GM12878 (cell line): ENCODE measurements around the gene MSI2. TPM values are rescaled to one million over a fixed set of nuclear protein-coding genes. Genes with fewer than 3 reads are reported as not detected.

Experiments used
- ATAC-seq: fragments of 200-7000 bp; cut with Tn5 transposase; 3 replicates; pipeline ENCODE4 v1.9.1; 2020; ENCODE audit warnings: mild to moderate bottlenecking, moderate library complexity
- BruUV-seq: library from RNA; stranded (reverse); fragments of 400-500 nt; replicated peaks from 2 replicates; lab custom pipeline; 2021; lab: Mats Ljungman, UMichigan
- CTCF ChIA-PET: fragments of 300-600 bp; sonication (Branson Sonifier 250); formaldehyde crosslinking; extraction: SDS; loops from one replicate; lab custom pipeline; 2021; ENCODE audit warnings: inconsistent platforms; lab: Yijun Ruan, JAX
- POLR2A ChIA-PET: fragments of 350-600 bp; formaldehyde crosslinking; extraction: SDS; loops from one replicate; lab custom pipeline; 2021; ENCODE audit warnings: inconsistent platforms; lab: Charles Lee
- RAD21 ChIA-PET: fragments of 300-600 bp; sonication (Branson Sonifier 250); formaldehyde crosslinking; loops from one replicate; lab custom pipeline; 2023; ENCODE audit warnings: antibody characterized with exemption; ENCODE audit not compliant: unreplicated experiment; lab: Charles Lee
- SMC1A ChIA-PET: fragments of 300-600 bp; sonication (Branson Sonifier 250); formaldehyde crosslinking; loops from one replicate; lab custom pipeline; 2023; ENCODE audit not compliant: unreplicated experiment, uncharacterized antibody; lab: Charles Lee
- DNase-seq: peaks from one replicate; pipeline ENCODE4 v3.0.0-alpha.2; 2011; ENCODE audit warnings: low read depth, low spot score
- FAIRE-seq: peaks from 3 replicates; lab custom pipeline; 2011; peaks lifted over from hg19 to GRCh38; lab: Jason Lieb, UNC
- H2AFZ ChIP-seq: 2 replicates; pipeline ENCODE4 v1.6.0; 2011; ENCODE audit warnings: low read depth, low read length, control low read depth; ENCODE audit not compliant: control insufficient read depth
- H3K27ac ChIP-seq: 2 replicates; pipeline ENCODE4 v1.5.1; 2011; ENCODE audit warnings: control low read depth; ENCODE audit not compliant: control insufficient read depth, insufficient read depth
- H3K27me3 ChIP-seq, 2 experiments: replicated peaks in 1 of 2; 2 replicates each; pipeline versions ENCODE4 v1.6.0 to v1.6.1; 2011; ENCODE audit warnings: low read length in 1 of 2; ENCODE audit not compliant: control insufficient read depth in 2 of 2, insufficient read depth in 2 of 2
- H3K36me3 ChIP-seq, 2 experiments: 2 replicates each; pipeline ENCODE4 v1.5.1; 2011; ENCODE audit warnings: low read length in 1 of 2; ENCODE audit not compliant: control insufficient read depth in 2 of 2, insufficient read depth in 2 of 2
- H3K4me1 ChIP-seq: 2 replicates; pipeline ENCODE4 v1.6.1; 2011; ENCODE audit warnings: mild to moderate bottlenecking, low read length, moderate library complexity, mixed read lengths; ENCODE audit not compliant: control insufficient read depth, insufficient read depth
- H3K4me2 ChIP-seq: 2 replicates; pipeline ENCODE4 v1.6.0; 2011; ENCODE audit warnings: control low read depth; ENCODE audit not compliant: control insufficient read depth, insufficient read depth
- H3K4me3 ChIP-seq: fragments of 200-600 bp; sonication (generic); 2 replicates; pipeline ENCODE4 v1.5.1; 2016
- H3K79me2 ChIP-seq: 2 replicates; pipeline ENCODE4 v1.6.0; 2011; ENCODE audit warnings: low read length; ENCODE audit not compliant: control insufficient read depth, insufficient read depth
- H3K9ac ChIP-seq: 2 replicates; pipeline ENCODE4 v1.8.0; 2011; ENCODE audit warnings: low read length, control low read depth, mixed read lengths; ENCODE audit not compliant: control insufficient read depth, insufficient read depth
- H3K9me3 ChIP-seq: replicated peaks from 3 replicates; pipeline ENCODE4 v1.5.1; 2011; ENCODE audit warnings: mild to moderate bottlenecking, low read length; ENCODE audit not compliant: control insufficient read depth, insufficient read depth
- H4K20me1 ChIP-seq: 2 replicates; pipeline ENCODE4 v1.6.0; 2011; ENCODE audit not compliant: control insufficient read depth, insufficient read depth
- HDAC6 ChIP-seq: fragments of 200-600 bp; sonication (generic); IDR thresholded peaks from one replicate; pipeline ENCODE4 v1.8.0; 2017; ENCODE audit warnings: antibody characterized with exemption; ENCODE audit not compliant: unreplicated experiment
- SMAD1 ChIP-seq: fragments of 450-650 bp; IDR thresholded peaks from 2 replicates; pipeline ENCODE4 v1.6.1; 2018; ENCODE audit warnings: mild to moderate bottlenecking, low read depth; ENCODE audit not compliant: partially characterized antibody
- SMARCA5 ChIP-seq: fragments of 450-650 bp; IDR thresholded peaks from 2 replicates; pipeline ENCODE4 v1.6.1; 2017; ENCODE audit warnings: mild to moderate bottlenecking
- STAT3 ChIP-seq: IDR thresholded peaks from 2 replicates; pipeline ENCODE4 v1.6.1; 2011; ENCODE audit warnings: low read depth, low read length, improper control_type of control experiment
- YY1 ChIP-seq: IDR thresholded peaks from 2 replicates; pipeline ENCODE4 v1.6.1; 2011; ENCODE audit warnings: low read depth, mild to moderate bottlenecking, low read length
- WGBS: methylation state at CpG from one replicate; pipeline ENCODE4 v1.1.6; 2016; ENCODE audit warnings: low lambda C conversion rate; ENCODE audit not compliant: insufficient replicate concordance, insufficient coverage; ENCODE audit errors: missing lambda C conversion rate; 5-methylcytosine and 5-hydroxymethylcytosine counted together
- in situ Hi-C: fragments of 300-500 bp; cut with MboI; formaldehyde crosslinking; loops from 9 replicates; pipeline ENCODE4 v1.14.3; 2018; ENCODE audit warnings: mixed read lengths
- intact Hi-C: fragments of 100-400 bp; cut with micrococcal nuclease; formaldehyde crosslinking; loops from one replicate; pipeline ENCODE4 v1.14.2; 2022; ENCODE audit not compliant: unreplicated experiment
- polyA plus RNA-seq, 11 experiments: library from polyadenylated mRNA; depleted of rRNA in 4 of 11; unstranded in 6 of 11; stranded (reverse) in 5 of 11; fragments of >200 nt; fragmentation: Nextera tagmentation in 4 of 11; fragmentation: Illumina TruSeq in 1 of 11; extraction: Ambion mirVana in 4 of 11; extraction: Trizol in 1 of 11; gene quantifications; 1 replicate in 1 of 11; 2 replicates in 10 of 11; pipeline versions ENCODE4 v1.2.1 to v1.2.3, GENCODE V29; 2011 to 2016; ENCODE audit warnings: inconsistent platforms in 2 of 11, missing spikeins in 2 of 11, low read depth in 1 of 11
- total RNA-seq, 4 experiments: library from RNA; depleted of rRNA in 3 of 4; stranded (reverse); fragments of >200 nt in 3 of 4; fragmentation: Illumina TruSeq in 1 of 4; extraction: Trizol in 1 of 4; gene quantifications; 2 replicates each; pipeline versions ENCODE4 v1.2.1 to v1.2.3, GENCODE V29; 2013 to 2021
- TF ChIP-seq, protein P1 (sequence below): IDR thresholded peaks from 2 replicates; pipeline ENCODE4 v1.6.1; 2011; ENCODE audit warnings: low read depth, mild to moderate bottlenecking, low read length, moderate library complexity, borderline replicate concordance; ENCODE audit errors: extremely low read depth
- TF ChIP-seq, protein P2 (sequence below): IDR thresholded peaks from 2 replicates; pipeline ENCODE4 v1.6.1; 2012; ENCODE audit warnings: improper control_type of control experiment, low read depth, low read length; ENCODE audit not compliant: insufficient replicate concordance

MSI2 gene
- total and polyA plus RNA-seq, 10 of the 15 experiments (the other 5 are each of a cell fraction or from before 2014, with no cell fraction given): 6.1 to 76.1 (median 42.0) TPM

DNA sequence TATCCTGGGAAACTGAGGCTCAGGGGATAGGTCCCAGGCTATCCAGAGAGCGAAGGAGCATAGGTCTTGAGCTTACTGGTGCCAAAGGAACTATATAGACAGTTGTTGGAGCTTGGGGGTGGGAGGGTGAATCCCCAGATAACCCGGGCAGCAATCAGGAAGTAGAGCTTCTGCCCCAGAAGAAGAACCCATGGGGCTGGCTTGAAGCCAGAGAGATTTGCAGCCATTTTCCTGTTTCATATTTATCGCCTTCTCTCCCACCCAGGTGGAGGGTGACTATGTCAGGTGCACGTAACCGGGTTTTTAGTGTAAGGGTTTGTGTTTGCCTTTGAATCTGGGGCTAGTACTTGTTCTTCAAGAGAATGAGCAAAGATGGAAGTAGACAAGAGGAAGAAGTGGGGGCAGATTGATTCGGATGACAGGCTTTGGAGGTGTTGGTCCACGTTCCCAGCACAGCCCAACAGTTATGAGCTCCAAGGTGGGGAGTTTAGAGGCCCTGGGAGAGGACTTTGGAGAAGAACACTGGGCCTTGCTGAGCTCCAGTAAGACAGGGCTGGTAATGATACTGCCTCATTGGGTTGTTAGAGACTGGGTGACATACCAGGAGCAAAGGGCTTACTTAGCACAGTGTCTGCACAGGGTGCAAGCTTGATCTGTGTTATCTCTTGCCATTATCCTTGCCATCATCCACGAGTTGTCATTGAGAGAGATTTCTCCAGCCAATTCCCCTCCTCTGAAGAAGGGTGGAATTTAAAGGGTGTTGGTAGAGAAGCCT lies 343.1 kb downstream of the MSI2 start:
- Histone ChIP-seq H3K27me3 (no peaks in the 10 kb centered on the region), H3K4me2 (no peak overlapping the region), H3K9ac (no peak overlapping the region), H3K9me3 (no peaks in the 10 kb centered on the region; the same call in 2 of the 3 replicates), H2AFZ (peak overlapping the region; percentile 21; the same call in 1 of the 2 replicates), H4K20me1 (no peaks in the 10 kb centered on the region), H3K36me3 (peaks cover 12 to 13% of the 10 kb centered on the region in 2 experiments; a peak in 3 of 4 replicates), H3K79me2 (no peaks in the 10 kb centered on the region), H3K27ac (no peak overlapping the region; the same call in none of the 2 replicates), H3K4me1 (peaks cover 33% of the 10 kb centered on the region), H3K4me3 (no peak overlapping the region)
- ChIA-PET CTCF (interaction anchor here (1.0 to 5.3 kb wide), 7 partner anchors 10 to 356 kb away, joined by 3 to 58 read pairs (median 7); no protein-coding TSS in a partner anchor), POLR2A (interaction anchor here (0.5 to 0.9 kb wide), 2 partner anchors 77 to 342 kb away, joined by 4 to 7 read pairs; no protein-coding TSS in a partner anchor), RAD21 (interaction anchor here (1.1 to 3.5 kb wide), 5 partner anchors 9 to 356 kb away, joined by 3 to 18 read pairs (median 3); no protein-coding TSS in a partner anchor), SMC1A (interaction anchor here (0.8 to 2.7 kb wide), 13 partner anchors 10 to 356 kb away, joined by 3 to 12 read pairs (median 4); no protein-coding TSS in a partner anchor)
- ATAC-seq: no peak
- intact Hi-C loops: loop anchor here (2.0 kb wide), 1 partner anchor 147 kb away; no protein-coding TSS in a partner anchor
- TF ChIP-seq YY1 (peak; percentile 40; the same call in 1 of the 2 replicates), HDAC6 (no peak)
- BruUV-seq: no TSS peak
- DNase-seq: no peak
- peak; percentile 49 for FAIRE-seq
- in situ Hi-C loops: no loop called here
- 84% methylated on average over 8 of the region's 8 CpGs for WGBS

DNA sequence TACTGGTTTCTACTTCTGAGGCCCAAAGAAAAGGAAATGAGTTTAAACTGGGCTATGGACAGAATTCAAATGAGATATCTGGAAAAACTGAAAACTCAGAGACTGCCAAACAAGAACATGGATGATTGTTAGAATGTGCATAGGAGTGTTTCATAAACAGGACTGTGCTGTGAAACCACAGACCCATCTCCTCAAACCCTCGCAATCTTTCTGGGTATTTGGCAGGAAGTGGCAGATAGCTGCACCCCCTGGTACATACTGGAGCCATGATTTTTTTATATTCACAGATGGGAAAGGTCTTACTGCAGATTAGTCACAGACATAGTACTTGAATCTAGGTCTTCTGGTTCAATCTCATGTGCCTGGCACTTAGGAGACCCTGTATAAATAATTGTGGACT lies 343.8 kb downstream of the MSI2 start:
- no peaks in the 10 kb centered on the region for H4K20me1 ChIP-seq
- RAD21 ChIA-PET: interaction anchor here (1.1 to 3.5 kb wide), 3 partner anchors 8 to 72 kb away, joined by 3 to 18 read pairs (median 3); no protein-coding TSS in a partner anchor
- no peaks in the 10 kb centered on the region for H3K79me2 ChIP-seq
- no peaks in the 10 kb centered on the region for H3K27me3 ChIP-seq
- no peak overlapping the region; the same call in 1 of the 2 replicates for H3K27ac ChIP-seq
- peaks cover 39% of the 10 kb centered on the region for H3K4me1 ChIP-seq
- intact Hi-C loops (no loop called here), in situ Hi-C loops (no loop called here)
- FAIRE-seq: no peak
- no peak overlapping the region for H3K9ac ChIP-seq
- H3K9me3 ChIP-seq: no peaks in the 10 kb centered on the region; the same call in 2 of the 3 replicates
- BruUV-seq: TSS peak; percentile 13
- CTCF ChIA-PET: interaction anchor here (0.9 to 5.3 kb wide), 7 partner anchors 10 to 357 kb away, joined by 3 to 58 read pairs (median 4); no protein-coding TSS in a partner anchor
- peaks cover 12 to 13% of the 10 kb centered on the region in 2 experiments; a peak in 3 of 4 replicates for H3K36me3 ChIP-seq
- 94% methylated on average over 1 of the region's 1 CpG for WGBS
- no peak overlapping the region for H3K4me3 ChIP-seq
- POLR2A ChIA-PET: interaction anchor here (0.5 to 0.9 kb wide), 2 partner anchors 78 to 342 kb away, joined by 4 to 7 read pairs; no protein-coding TSS in a partner anchor
- no peak overlapping the region for H2AFZ ChIP-seq
- DNase-seq: no peak
- H3K4me2 ChIP-seq: no peak overlapping the region
- SMC1A ChIA-PET: interaction anchor here (0.8 to 1.9 kb wide), 10 partner anchors 10 to 356 kb away, joined by 3 to 8 read pairs (median 4); no protein-coding TSS in a partner anchor
- no peak for ATAC-seq
- TF ChIP-seq SMARCA5 (no peak), SMAD1 (no peak), STAT3 (no peak)
- TF ChIP-seq, protein P1, sequence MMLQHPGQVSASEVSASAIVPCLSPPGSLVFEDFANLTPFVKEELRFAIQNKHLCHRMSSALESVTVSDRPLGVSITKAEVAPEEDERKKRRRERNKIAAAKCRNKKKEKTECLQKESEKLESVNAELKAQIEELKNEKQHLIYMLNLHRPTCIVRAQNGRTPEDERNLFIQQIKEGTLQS: no peak
- TF ChIP-seq, protein P2, sequence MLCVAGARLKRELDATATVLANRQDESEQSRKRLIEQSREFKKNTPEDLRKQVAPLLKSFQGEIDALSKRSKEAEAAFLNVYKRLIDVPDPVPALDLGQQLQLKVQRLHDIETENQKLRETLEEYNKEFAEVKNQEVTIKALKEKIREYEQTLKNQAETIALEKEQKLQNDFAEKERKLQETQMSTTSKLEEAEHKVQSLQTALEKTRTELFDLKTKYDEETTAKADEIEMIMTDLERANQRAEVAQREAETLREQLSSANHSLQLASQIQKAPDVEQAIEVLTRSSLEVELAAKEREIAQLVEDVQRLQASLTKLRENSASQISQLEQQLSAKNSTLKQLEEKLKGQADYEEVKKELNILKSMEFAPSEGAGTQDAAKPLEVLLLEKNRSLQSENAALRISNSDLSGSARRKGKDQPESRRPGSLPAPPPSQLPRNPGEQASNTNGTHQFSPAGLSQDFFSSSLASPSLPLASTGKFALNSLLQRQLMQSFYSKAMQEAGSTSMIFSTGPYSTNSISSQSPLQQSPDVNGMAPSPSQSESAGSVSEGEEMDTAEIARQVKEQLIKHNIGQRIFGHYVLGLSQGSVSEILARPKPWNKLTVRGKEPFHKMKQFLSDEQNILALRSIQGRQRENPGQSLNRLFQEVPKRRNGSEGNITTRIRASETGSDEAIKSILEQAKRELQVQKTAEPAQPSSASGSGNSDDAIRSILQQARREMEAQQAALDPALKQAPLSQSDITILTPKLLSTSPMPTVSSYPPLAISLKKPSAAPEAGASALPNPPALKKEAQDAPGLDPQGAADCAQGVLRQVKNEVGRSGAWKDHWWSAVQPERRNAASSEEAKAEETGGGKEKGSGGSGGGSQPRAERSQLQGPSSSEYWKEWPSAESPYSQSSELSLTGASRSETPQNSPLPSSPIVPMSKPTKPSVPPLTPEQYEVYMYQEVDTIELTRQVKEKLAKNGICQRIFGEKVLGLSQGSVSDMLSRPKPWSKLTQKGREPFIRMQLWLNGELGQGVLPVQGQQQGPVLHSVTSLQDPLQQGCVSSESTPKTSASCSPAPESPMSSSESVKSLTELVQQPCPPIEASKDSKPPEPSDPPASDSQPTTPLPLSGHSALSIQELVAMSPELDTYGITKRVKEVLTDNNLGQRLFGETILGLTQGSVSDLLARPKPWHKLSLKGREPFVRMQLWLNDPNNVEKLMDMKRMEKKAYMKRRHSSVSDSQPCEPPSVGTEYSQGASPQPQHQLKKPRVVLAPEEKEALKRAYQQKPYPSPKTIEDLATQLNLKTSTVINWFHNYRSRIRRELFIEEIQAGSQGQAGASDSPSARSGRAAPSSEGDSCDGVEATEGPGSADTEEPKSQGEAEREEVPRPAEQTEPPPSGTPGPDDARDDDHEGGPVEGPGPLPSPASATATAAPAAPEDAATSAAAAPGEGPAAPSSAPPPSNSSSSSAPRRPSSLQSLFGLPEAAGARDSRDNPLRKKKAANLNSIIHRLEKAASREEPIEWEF: no peak
